Cardiac ventricle fibroblast (primary cell): ENCODE measurements around the gene SIAE. TPM values are rescaled to one million over a fixed set of nuclear protein-coding genes. Genes with fewer than 3 reads are reported as not detected.

Source experiments
- total RNA-seq: library from RNA; depleted of rRNA; stranded (reverse); fragments of >200 nt; gene quantifications from 2 replicates; pipeline ENCODE4 v1.2.3, GENCODE V29; 2015

Gene SIAE
- total RNA-seq, result 37.9 and 40.4 TPM in 2 replicates

GRCh38 chr11:124673333-124674167 lies at the start of gene SIAE, which contains the start of gene SPA17:
Gene SIAE, minus strand, starts transcription at chr11:124673739. Its CDS starts 31 bp downstream, at chr11:124673708.
Gene SPA17, plus strand, starts transcription at chr11:124673904. Its CDS starts 1,361 bp downstream, at chr11:124675265.

GRCh38 chr11:124622531-124623451 lies 50.7 kb downstream of the SIAE start, which contains the start of gene TBRG1:
Gene TBRG1, plus strand, starts transcription at chr11:124622864. Its CDS starts 220 bp downstream, at chr11:124623084.

GRCh38 chr11:124611064-124611463 lies 62.5 kb downstream of the SIAE start, which contains the start of gene PANX3:
Gene PANX3, plus strand, starts transcription at chr11:124611428. Its CDS starts 129 bp downstream, at chr11:124611557.

Other genes with a start within 250 kb of the SIAE start
- gene OR8B4, start 248.9 kb downstream of the SIAE start, total RNA-seq, result not detected in 2 replicates
- not detected in 2 replicates for gene OR8B8, start 228.0 kb downstream of the SIAE start, total RNA-seq
- gene OR8B12, start 130.1 kb downstream of the SIAE start, total RNA-seq, result not detected in 2 replicates
- not detected in 2 replicates for gene OR8A1, start 103.7 kb downstream of the SIAE start, total RNA-seq
- gene PANX3, start 62.3 kb downstream of the SIAE start, total RNA-seq, result not detected in 2 replicates
- 18.7 and 22.3 TPM in 2 replicates for gene TBRG1, start 50.9 kb downstream of the SIAE start, total RNA-seq
- 1.7 and 2.1 TPM in 2 replicates for gene SPA17, start 165 bp upstream of the SIAE start, total RNA-seq
- gene NRGN, start 66.2 kb upstream of the SIAE start, total RNA-seq, result 0.39 TPM in 1 of 2 replicates, not detected in the other
- gene VSIG2, start 78.5 kb upstream of the SIAE start, total RNA-seq, result not detected in 2 replicates
- gene ESAM, start 88.6 kb upstream of the SIAE start, total RNA-seq, result 8.5 and 10.4 TPM in 2 replicates
- 6.0 and 10.4 TPM in 2 replicates for gene MSANTD2, start 126.7 kb upstream of the SIAE start, total RNA-seq
- gene ROBO3, start 191.7 kb upstream of the SIAE start, total RNA-seq, result 4.4 and 5.5 TPM in 2 replicates
- 3.9 and 11.8 TPM in 2 replicates for gene ROBO4, start 224.1 kb upstream of the SIAE start, total RNA-seq
- gene HEPN1, start 245.5 kb upstream of the SIAE start, total RNA-seq, result not detected in 2 replicates